Measurements from ENCODE around the gene GOLGA6A. TPM values are rescaled to one million over a fixed set of nuclear protein-coding genes. Genes with fewer than 3 reads are reported as not detected.
"Not testable (repeated sequence)": the region's sequence is repeated elsewhere in the genome, so short reads cannot be mapped to it uniquely, and the experiment has no call there.

Gene GOLGA6A, protein sequence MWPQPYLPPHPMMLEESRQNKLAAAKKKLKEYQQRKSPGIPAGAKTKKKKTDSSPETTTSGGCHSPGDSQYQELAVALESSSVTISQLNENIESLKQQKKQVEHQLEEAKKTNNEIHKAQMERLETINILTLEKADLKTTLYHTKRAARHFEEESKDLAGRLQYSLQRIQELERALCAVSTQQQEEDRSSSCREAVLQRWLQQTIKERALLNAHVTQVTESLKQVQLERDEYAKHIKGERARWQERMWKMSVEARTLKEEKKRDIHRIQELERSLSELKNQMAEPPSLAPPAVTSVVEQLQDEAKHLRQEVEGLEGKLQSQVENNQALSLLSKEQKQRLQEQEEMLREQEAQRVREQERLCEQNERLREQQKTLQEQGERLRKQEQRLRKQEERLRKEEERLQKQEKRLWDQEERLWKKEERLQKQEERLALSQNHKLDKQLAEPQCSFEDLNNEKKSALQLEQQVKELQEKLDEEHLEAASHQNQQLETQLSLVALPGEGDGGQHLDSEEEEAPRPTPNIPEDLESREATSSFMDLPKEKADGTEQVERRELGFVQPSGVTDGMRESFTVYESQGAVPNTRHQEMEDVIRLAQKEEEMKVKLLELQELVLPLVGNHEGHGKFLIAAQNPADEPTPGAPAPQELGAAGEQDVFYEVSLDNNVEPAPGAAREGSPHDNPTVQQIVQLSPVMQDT
- total RNA-seq (2021), result not detected in 2 replicates
- Bru-seq, nascent RNA, result percentile 11 among the genes with signal in this experiment
- percentile 13 among the genes with signal in this experiment for BruChase-seq, experiment 1, labeled RNA remaining after a 2-hour chase
- BruChase-seq, experiment 2, labeled RNA remaining after a 6-hour chase, result percentile 16 among the genes with signal in this experiment
- long read RNA-seq, result 0 reads

DNA sequence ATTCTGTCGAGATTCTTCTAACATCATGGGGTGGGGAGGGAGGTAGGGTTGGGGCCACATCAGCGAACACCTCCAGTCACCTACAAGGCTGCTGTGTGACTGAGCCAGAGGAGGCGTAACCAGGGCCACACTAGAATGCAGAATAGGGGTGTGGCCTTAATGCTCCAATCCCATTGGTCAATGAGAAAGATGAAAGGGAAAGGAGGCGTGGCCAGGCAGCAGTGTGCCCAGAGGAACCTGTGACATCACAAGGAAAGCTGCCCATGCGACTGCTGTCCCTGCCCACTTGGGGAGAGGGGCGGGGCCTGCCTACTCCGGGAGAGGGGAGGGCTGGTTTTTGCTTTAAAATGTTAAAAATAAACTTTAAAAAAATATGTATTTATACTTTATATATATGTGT lies at the start of gene GOLGA6A:
GOLGA6A (minus strand) TSS at position 101 of the 400 bp plus-strand sequence; CDS start at position 60, 41 bp downstream.
- H3K27me3 ChIP-seq (replicated peaks; ENCODE audit: insufficient read depth, low read depth, low read length, poor library complexity); H3K4me1 ChIP-seq (ENCODE audit: insufficient read depth, low read length, poor library complexity, severe bottlenecking); CTCF ChIA-PET; BruUV-seq (replicated peaks); H3K4me3 ChIP-seq (ENCODE audit: low read depth, low read length, poor library complexity, severe bottlenecking); DNase-seq (ENCODE audit: low spot score); H3K9me3 ChIP-seq (ENCODE audit: low read depth, low read length, poor library complexity, severe bottlenecking); intact Hi-C loops (cut with micrococcal nuclease; ENCODE audit: unreplicated experiment); POLR2A ChIA-PET (ENCODE audit: low non-redundant PET); H3K36me3 ChIP-seq (ENCODE audit: insufficient read depth, low read length, poor library complexity, severe bottlenecking); H3K27ac ChIP-seq (ENCODE audit: low read depth, low read length, poor library complexity, severe bottlenecking): not testable (repeated sequence)

DNA sequence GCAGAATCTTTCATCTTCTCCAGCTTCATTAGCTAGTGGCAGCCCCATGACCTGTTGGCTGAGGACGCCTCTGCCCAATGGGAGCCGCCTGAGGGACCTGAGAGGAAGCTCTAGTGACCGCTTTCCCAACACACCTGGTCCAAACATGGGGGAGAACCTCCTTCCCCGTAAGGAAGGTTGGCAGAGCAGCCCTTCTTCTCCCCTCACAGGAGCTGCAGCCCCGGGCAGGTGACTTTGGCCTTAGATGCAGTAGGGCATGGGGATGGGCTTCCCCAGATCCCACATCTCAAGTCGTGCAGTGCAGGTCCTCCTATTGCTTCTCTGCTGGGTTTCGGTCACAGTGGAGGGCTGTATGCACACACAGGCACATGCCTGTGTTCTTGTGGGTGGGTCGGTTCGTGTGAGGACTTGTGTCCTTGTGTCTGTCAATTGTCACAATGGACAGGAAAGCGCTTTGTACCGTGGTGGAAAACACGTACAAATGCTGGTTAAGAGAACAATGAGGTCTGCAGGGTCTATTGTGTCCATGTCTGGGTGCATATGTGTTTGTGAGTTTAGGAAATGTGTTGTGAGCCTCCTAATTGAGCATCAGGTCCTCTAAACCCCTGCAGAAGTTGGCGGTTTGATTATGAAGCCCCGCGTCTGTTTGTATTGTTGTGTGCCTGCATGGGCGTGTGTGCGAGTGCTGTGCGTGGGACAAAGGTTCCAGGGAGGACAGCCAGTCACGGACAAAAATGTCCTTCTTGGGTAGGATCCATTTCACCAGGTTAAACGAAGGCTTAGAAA lies 49.5 kb upstream of the GOLGA6A start:
- no peak overlapping the region for H3K27ac ChIP-seq (ENCODE audit: low read depth, low read length, poor library complexity, severe bottlenecking)
- no peaks in the 10 kb centered on the region for H3K36me3 ChIP-seq (ENCODE audit: insufficient read depth, low read length, poor library complexity, severe bottlenecking)
- TF ChIP-seq EZH2 (IDR thresholded peaks at IDR 0.05; ENCODE audit: borderline replicate concordance, low read depth, low read length, poor library complexity, severe bottlenecking), result no peak
- TF ChIP-seq, protein P1, sequence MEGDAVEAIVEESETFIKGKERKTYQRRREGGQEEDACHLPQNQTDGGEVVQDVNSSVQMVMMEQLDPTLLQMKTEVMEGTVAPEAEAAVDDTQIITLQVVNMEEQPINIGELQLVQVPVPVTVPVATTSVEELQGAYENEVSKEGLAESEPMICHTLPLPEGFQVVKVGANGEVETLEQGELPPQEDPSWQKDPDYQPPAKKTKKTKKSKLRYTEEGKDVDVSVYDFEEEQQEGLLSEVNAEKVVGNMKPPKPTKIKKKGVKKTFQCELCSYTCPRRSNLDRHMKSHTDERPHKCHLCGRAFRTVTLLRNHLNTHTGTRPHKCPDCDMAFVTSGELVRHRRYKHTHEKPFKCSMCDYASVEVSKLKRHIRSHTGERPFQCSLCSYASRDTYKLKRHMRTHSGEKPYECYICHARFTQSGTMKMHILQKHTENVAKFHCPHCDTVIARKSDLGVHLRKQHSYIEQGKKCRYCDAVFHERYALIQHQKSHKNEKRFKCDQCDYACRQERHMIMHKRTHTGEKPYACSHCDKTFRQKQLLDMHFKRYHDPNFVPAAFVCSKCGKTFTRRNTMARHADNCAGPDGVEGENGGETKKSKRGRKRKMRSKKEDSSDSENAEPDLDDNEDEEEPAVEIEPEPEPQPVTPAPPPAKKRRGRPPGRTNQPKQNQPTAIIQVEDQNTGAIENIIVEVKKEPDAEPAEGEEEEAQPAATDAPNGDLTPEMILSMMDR (conservative IDR thresholded peaks at IDR 0.05; ENCODE audit: low read depth, low read length), result no peak
- DNase-seq (ENCODE audit: low spot score), result no peak
- ChIA-PET POLR2A (ENCODE audit: low non-redundant PET) (no interaction called here), CTCF (interaction anchor here (0.6 kb wide), 1 partner anchor 41 kb away, joined by 7 read pairs; no protein-coding TSS in a partner anchor)
- no peaks in the 10 kb centered on the region for H3K9me3 ChIP-seq (ENCODE audit: low read depth, low read length, poor library complexity, severe bottlenecking)
- BruUV-seq (replicated peaks), result no TSS peak
- intact Hi-C loops (cut with micrococcal nuclease; ENCODE audit: unreplicated experiment), result no loop called here
- peaks cover 55% of the 10 kb centered on the region for H3K27me3 ChIP-seq (replicated peaks; ENCODE audit: insufficient read depth, low read depth, low read length, poor library complexity)
- no peak overlapping the region for H3K4me3 ChIP-seq (ENCODE audit: low read depth, low read length, poor library complexity, severe bottlenecking)
- peaks cover 33% of the 10 kb centered on the region for H3K4me1 ChIP-seq (ENCODE audit: insufficient read depth, low read length, poor library complexity, severe bottlenecking)

DNA sequence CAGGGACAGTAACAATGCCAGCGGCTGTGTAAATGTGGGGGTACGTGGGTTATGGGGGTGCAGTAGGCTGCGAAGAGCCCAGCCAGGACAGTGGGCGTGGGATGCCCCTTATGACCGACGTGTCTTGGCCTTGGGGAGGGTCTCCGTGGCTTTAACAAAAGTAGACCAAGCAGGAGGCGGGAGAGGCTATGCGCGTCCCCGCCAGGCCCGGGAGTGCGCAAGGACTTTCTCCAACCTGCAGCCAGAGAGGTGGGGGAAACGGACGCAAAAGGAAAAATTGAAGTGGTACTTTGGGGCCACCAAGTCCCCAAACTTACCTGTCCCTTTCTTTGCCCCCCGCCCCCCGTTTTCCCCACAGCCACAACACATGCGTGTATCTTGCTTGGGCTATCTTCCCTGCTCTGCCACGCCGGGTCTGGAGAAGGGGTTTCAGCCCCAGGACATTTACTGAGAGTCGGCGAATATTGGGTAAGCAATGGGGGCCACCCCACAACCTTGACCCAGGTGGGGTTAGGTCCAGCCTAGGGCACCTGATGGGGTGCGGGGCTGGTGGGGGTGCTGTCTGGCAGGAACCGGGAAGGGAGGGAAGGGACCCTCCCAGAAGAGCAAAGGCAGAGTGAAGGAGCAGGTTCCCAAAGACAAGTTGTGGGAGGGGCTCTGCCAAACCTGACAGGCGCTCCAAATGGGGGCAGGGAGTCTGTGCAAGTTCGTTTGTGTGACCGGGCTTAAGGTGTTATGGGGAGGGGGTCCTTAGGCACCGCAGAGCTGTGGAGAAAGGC lies 48.7 kb upstream of the GOLGA6A start:
- no TSS peak for BruUV-seq (replicated peaks)
- peak; percentile 6 for TF ChIP-seq EZH2 (IDR thresholded peaks at IDR 0.05; ENCODE audit: borderline replicate concordance, low read depth, low read length, poor library complexity, severe bottlenecking)
- TF ChIP-seq, protein P1 (conservative IDR thresholded peaks at IDR 0.05; ENCODE audit: low read depth, low read length), result no peak
- H3K4me3 ChIP-seq (ENCODE audit: low read depth, low read length, poor library complexity, severe bottlenecking), result peak overlapping the region; percentile 20
- ChIA-PET CTCF (interaction anchor here (0.6 to 0.8 kb wide), 2 partner anchors 137 to 177 kb away, joined by 5 read pairs; no protein-coding TSS in a partner anchor), POLR2A (ENCODE audit: low non-redundant PET) (no interaction called here)
- H3K27ac ChIP-seq (ENCODE audit: low read depth, low read length, poor library complexity, severe bottlenecking), result no peak overlapping the region
- no peak for DNase-seq (ENCODE audit: low spot score)
- H3K36me3 ChIP-seq (ENCODE audit: insufficient read depth, low read length, poor library complexity, severe bottlenecking), result no peaks in the 10 kb centered on the region
- intact Hi-C loops (cut with micrococcal nuclease; ENCODE audit: unreplicated experiment), result no loop called here
- H3K4me1 ChIP-seq (ENCODE audit: insufficient read depth, low read length, poor library complexity, severe bottlenecking), result peaks cover 29% of the 10 kb centered on the region
- no peaks in the 10 kb centered on the region for H3K9me3 ChIP-seq (ENCODE audit: low read depth, low read length, poor library complexity, severe bottlenecking)
- H3K27me3 ChIP-seq (replicated peaks; ENCODE audit: insufficient read depth, low read depth, low read length, poor library complexity), result peaks cover 55% of the 10 kb centered on the region

Measured in A673 (cell line).